SK-N-MC (cell line): ENCODE measurements around the gene KBTBD2.

Source experiments
- EZH2 ChIP-seq: fragments of 200-600 bp; sonication (generic); IDR thresholded peaks from one replicate; pipeline ENCODE4 v1.6.1; 2017; ENCODE audit warnings: antibody characterized with exemption
- FOXP2 ChIP-seq: optimal IDR thresholded peaks from 2 replicates; pipeline ENCODE3; 2011; ENCODE audit warnings: mild to moderate bottlenecking, moderate library complexity; ENCODE audit not compliant: insufficient read depth; ENCODE audit errors: extremely low read length, control extremely low read depth
- POLR2AphosphoS5 ChIP-seq: IDR thresholded peaks from 2 replicates; pipeline ENCODE4 v1.6.1; 2012; ENCODE audit warnings: mild to moderate bottlenecking, low read depth, low read length, borderline replicate concordance

GRCh38 chr7:32891800-32892520 is 400 bp upstream of the KBTBD2 start:
- no peak for TF ChIP-seq EZH2
- peak; percentile 78 for TF ChIP-seq POLR2AphosphoS5
- peak; percentile 38 for TF ChIP-seq FOXP2
